Measurements from ENCODE around the gene C11orf68.

The C11orf68 gene

DNA sequence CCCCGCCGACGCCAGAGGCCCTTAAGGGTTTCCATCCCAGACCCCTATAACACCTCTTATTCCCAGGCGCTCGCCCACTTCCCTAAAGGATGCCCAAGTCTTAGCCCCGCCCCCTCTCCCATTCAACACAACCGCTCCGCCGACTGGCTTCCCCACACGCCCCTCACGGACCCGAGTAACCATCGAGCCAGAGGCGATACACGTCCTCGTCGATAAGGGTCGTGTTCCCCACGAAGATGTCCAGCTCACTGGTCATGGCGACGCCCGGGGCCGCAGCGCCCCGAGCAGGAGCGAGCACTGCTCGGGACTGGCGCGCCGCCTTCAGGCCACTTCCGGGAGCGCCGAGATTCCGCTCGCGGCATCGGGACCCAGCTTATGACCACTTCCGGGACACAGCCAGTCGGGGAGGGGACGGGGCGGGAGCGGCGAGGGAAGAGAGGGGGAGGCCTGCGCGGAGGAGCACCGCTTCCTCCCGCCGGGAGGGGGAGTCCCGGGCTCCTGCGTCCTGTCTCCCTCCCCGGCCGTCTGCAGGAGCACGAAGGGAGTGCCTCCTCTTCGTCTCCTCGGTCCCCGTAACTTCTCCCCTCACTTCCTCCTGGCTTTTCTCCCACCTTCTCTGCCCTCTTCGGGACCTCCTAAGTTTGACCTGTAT lies 30.6 kb downstream of the C11orf68 start, which contains the start of gene FIBP:
TSS of gene FIBP (minus strand) at position 309 of the 652 bp plus-strand sequence. CDS start at position 256, 53 bp downstream.
- DNase-seq: peak; percentile 90

- DNase-seq: no peak
These were observed 31.1 kb downstream of the C11orf68 start for GRCh38 chr11:65887723-65888162.

- DNase-seq: no peak
These were observed 31.8 kb downstream of the C11orf68 start for GRCh38 chr11:65886826-65887722.

DNA sequence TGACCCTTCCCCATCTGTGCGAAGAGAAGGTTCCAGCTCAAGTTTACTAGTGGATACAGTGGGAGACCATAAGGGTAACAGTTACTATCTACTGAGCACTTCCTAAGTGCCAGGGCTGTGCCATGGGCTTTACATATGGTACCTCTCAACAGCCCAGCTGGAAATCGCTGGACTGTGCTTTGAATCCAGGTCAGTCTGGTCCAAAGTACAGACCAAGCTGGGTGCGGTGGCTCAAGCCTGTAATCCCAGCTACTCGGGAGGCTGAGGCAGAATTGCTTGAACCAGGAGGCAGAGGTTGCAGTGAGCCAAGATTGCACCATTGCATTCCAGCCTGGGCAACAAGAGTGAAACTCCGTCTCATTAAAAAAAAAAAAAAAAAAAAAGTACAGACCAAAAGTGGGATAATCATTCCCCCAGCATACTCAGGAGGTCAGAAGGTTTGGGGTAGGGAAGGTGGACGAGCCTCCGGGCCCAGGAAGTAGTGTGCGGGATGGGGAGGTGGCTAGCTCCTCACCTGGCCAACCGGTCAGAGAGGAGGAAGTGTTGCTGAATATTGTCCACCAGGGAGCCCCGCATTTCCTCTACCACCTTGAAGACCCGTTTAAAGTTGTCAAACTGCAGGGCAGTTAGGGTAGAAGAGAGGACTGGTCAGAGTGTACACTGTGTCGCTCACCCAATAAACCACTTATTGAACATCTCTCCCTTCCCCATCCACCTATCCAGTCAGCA lies 32.9 kb downstream of the C11orf68 start:
- no peak for DNase-seq

DNA sequence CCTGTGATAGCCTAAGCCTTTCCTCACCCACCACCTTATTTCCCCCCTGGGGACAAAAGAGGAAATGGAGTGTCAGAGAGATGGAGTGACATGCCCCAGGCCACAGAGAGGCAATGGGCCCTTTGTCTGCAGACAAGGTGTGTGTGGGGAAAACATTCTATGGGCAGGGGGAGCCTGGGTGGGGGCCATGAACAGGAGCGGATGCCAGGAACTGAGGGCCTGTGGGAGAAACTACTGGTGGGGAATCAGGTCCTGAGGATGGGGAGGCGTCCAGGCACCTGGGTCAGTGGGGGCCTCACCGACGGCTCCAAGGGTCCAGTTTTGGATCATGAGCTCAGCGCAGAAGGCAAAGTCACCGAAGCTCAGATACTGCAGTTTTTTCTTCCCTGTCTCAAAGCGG lies 33.6 kb downstream of the C11orf68 start:
- no peak for DNase-seq

- DNase-seq: peak; percentile 76
These were observed 34.2 kb downstream of the C11orf68 start for GRCh38 chr11:65884716-65885092.

GRCh38 chr11:65883786-65884715 lies 34.8 kb downstream of the C11orf68 start:
- no peak for DNase-seq

DNA sequence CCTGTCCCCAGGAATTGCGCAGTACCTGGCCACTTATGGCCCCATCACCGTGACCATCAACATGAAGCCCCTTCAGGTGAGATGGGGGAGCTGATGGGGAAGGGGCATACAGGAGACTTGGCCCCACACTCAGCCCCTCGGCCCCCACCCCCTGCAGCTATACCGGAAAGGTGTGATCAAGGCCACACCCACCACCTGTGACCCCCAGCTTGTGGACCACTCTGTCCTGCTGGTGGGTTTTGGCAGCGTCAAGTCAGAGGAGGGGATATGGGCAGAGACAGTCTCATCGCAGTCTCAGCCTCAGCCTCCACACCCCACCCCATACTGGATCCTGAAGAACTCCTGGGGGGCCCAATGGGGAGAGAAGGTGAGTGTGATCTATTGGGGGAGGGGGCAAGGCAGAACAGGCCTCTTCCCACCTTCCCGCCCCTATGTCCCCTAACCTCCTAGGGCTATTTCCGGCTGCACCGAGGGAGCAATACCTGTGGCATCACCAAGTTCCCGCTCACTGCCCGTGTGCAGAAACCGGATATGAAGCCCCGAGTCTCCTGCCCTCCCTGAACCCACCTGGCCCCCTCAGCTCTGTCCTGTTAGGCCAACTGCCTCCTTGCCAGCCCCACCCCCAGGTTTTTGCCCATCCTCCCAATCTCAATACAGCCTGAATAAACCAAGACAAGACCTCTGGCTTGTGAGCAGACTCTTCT lies 35.7 kb downstream of the C11orf68 start:
- no peak for DNase-seq

DNA sequence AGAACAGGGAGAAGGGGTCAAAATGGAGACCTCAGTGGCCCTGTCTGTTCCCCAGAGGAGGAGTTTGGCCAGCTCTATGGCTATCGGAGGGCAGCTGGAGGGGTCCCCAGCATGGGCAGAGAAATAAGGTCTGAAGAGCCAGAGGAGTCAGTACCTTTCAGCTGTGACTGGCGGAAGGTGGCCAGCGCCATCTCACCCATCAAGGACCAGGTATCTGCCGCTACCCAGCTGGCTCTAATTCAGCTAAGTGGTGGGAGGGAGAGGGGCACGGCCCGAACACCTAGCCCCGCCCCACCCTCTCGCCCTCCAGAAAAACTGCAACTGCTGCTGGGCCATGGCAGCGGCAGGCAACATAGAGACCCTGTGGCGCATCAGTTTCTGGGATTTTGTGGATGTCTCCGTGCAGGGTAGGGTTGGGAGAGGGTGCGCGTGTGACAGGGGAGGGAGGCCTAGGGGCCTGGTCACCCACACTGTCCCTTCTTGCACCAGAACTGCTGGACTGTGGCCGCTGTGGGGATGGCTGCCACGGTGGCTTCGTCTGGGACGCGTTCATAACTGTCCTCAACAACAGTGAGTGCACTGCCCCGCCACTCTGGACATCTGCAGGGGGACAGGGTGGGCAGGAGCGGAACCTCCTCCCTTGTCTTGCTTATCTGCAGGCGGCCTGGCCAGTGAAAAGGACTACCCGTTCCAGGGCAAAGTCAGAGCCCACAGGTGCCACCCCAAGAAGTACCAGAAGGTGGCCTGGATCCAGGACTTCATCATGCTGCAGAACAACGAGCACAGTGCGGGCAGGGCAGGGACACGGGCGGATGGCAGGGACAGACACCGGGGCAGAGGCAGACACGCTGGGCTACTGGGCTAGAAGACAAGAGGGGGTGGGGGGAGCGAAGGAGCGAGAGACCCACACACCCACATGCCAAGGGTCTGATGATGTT lies 36.5 kb downstream of the C11orf68 start:
- no peak for DNase-seq

- DNase-seq: no peak
These were observed 37.9 kb downstream of the C11orf68 start for GRCh38 chr11:65880844-65881421.

DNA sequence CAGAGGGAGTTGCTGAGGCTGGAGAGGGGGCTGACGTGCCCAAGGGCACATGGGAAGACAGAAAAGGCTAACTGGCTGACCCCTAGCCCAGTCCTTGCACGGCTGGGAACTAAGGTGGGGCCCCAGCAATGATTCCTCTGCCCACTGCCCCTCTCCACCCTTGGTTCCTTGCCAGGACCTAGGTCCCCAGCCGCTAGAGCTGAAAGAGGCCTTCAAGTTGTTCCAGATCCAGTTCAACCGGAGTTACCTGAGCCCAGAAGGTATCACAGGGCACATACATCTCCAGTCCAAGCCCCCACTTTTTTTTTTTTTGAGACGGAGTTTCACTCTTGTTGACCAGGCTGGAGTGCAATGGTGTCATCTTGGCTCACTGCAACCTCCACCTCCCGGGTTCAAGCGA lies 38.8 kb downstream of the C11orf68 start:
- no peak for DNase-seq

- DNase-seq: peak; percentile 30
These were observed 39.2 kb downstream of the C11orf68 start, which contains the start of gene CTSW for GRCh38 chr11:65879617-65880016. CTSW (plus strand) TSS chr11:65879837; CDS start chr11:65879855, 18 bp downstream.

DNA sequence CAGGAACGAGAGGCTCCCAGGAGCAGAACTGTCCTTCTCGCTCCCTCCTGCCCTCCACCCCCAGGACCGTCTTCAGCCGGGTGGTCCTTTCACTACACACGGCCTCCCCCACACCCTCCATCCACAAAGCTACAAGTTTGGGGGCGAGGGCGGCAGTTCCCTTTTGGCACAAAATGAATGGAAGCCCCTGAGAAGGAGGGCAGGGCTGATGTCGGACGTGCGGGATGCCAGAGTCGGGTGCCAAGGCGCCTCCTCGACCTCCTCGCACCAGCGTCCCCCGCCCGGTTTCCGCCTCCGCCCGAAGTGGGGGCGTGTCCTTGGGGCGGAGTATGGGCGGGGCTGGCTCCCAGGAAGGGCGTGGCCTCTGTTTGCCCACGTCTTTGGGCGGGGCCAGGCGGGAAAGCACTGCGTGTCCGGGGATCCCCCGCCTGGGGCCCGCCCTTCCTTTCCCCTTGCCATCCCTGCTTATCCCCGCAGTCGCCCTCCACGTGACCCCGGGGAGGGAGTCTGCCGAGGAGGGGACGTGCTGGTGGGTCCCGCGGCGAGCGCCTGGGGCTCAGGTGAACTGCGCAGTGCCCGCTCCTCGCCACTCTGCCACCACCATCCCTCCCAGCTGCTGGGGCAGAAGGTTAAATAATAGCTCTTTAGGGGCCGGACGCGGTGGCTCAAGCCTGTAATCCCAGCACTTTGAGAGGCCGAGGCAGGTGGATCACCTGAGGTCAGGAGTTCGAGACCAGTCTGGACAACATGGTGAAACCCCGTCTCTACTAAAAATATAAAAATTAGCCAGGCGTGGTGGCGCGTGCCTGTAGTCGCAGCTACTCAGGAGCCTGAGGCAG lies 45.3 kb downstream of the C11orf68 start:
- DNase-seq: peak; percentile 96

DNA sequence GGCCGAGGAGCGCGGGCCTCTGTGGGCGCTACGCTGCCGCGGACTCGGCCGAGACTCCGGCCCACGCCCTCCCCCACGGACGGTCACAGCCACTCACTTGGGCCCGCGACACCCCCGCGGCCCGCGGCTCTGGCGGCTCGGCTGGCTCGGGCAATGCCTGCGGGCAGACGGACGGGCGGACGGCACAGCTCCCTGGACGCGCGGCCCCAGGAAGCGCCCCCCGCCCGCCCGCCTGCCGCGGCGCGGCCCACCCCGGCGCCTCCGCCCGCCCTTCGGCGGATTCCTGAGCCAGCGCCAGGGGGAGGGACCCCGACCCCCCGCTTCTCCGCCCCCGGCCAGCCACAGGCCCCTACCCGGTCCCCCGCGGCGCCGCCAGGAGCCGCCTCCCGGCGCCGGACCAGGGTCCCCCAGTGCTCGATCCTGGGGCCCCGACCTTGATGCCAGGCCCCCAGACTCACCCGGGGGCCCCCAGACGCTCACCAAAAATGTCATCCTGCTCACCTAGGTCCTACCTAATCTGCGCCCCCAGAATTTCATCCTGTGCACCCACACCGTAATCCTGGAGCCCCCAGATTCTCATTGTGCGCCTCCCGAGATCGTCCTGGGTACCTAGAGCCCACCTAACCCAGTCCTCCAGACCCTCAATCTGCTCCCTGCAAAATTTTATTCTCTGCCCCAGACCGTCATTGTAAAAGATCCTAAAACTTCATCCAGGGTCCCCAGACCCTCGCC lies 46.1 kb downstream of the C11orf68 start, which contains the start of gene EFEMP2:
TSS of gene EFEMP2 (minus strand) at position 215 of the 732 bp plus-strand sequence. CDS start 446 bp downstream, outside the sequence.
- no peak for DNase-seq

- no peak for DNase-seq
These were observed 46.9 kb downstream of the C11orf68 start for GRCh38 chr11:65871811-65872548.

DNA sequence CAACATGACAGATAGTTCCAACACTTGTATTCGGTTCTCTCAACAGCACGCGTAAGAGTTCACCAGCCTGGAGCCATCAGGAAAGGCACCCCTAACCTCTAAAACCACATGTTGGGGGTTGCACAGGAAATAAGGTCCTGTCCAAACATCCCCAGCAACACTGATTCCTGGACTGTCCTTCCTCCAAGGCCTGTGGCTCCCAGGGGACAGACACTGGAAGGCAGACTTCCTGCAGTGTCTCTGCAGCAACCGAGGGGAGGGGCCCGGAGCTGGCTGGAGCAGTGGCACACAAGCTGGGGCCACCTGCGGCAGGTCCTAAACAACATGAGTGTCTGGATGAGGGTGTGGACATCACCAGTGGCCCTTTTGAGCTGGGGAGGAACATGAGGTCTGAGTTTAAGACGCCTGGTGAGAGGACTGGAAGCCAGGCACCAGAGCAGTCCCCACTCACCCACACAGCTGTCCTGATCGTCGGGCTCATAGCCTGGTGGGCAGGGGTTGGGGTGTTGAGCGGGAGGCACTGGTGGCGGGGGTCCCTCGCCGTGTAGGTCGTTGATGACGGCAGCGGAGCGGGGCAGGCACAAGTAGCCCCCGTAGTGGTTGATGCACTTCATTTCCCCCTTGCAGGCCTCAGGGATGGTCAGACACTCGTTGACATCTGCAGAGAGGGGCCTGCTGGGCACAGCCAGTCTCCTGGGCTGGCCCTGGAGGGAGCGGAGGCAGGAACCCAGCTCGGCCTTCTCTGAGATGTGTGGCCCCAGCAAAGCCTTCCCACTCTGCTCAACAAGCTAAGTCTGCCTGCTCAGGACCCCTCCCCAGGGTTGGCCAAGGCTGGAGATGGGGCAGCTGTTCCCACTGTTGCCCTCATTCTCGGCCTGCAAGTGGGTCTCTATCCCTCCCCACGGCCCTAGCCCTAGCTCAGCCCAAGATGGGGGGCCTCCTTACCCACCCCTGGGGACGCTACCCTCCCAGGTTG lies 47.9 kb downstream of the C11orf68 start:
- no peak for DNase-seq
